ENCODE measurements around the gene KCNN4. TPM values are rescaled to one million over a fixed set of nuclear protein-coding genes. Genes with fewer than 3 reads are reported as not detected.
"Not testable (repeated sequence)": the region's sequence is repeated elsewhere in the genome, so short reads cannot be mapped to it uniquely, and the experiment has no call there.

The KCNN4 gene
- polyA plus RNA-seq, 3 donors from 2014 or later: 0.19 to 0.27 TPM; not detected in 1

DNA sequence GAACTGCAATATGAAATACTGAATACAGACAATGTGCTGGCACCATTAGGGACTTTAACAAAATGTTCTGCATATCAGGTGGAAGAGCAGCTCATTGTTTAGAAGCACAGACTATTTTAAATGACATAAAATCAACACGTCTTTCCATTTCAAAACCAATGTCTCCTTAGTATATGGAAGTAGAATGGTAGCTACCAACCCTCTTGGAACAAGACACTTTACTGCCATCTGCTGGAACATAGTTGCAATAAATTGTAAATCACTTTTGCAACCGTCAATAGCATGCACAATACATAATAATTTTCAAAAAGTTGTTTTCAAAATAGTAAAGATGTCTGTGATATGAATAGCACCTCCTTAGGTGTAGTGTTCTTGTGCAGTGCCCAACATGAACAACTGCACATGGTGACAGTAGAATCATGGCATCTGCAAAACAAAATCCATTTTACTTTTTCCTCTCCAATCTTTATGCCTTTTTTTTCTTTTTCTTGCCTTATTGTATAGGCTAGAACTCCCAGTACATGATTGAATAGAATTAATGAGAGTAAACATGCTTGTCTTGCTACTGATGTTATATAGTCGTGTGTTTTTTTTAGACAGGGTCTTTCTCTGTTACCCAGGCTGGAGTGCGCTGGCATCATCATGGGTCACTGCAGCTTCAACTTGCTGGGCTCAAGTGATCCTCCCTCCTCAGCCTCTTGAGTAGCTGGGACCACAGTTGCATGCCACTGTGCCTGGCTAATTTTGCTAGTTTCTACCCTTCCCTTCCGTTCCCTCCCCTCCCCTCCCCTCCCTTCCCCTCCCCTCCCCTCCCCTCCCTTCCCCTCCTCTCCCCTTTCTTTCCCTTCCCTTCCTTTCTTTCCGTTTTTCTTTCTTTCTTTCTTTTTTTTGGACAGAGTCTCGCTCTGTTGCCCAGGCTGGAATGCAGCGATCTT is 29.3 kb upstream of the KCNN4 start:
- peak in 2 of 3 donors; percentile 33 to 36 for DNase-seq
- Mint-ChIP-seq H3K36me3 (no peaks in the 10 kb centered on the region), H3K27me3 (ENCODE audit: low read depth in 3 of 3) (peaks cover 2 to 9% (median 4%) of the 10 kb centered on the region in 3 donors), H3K4me1 (no peaks in the 10 kb centered on the region), H3K4me3 (no peak overlapping the region), H3K27ac (no peak overlapping the region), H3K9me3 (no peaks in the 10 kb centered on the region)

DNA sequence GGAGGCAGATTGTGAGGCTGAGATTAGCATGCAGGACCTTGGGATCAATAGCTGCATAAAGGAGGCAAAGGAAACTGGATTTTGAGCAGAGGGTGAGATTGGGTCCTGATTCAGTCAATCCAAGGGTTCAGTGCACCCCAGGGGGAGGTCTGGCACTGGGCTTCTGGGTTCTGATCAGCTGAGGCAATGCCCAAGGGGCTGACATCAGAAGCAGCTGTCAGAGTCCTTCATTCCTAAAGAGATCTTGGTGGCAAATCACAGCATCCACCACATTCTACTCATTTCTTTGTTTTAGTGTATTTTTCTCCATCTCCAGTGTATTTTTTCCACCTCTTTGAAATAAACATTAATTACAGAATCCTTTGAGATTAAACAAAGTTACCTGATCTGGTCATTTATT is 26.9 kb upstream of the KCNN4 start:
- Mint-ChIP-seq H3K27ac (no peak overlapping the region), H3K4me1 (no peaks in the 10 kb centered on the region), H3K9me3 (no peaks in the 10 kb centered on the region), H3K27me3 (ENCODE audit: low read depth in 3 of 3) (peaks cover 2 to 5% (median 4%) of the 10 kb centered on the region in 3 donors), H3K4me3 (no peak overlapping the region), H3K36me3 (no peaks in the 10 kb centered on the region)
- DNase-seq: no peak

GRCh38 chr19:43806848-43807247 is 26.1 kb upstream of the KCNN4 start:
- Mint-ChIP-seq H3K9me3 (no peaks in the 10 kb centered on the region), H3K27me3 (ENCODE audit: low read depth in 3 of 3) (peaks cover 3 to 5% (median 5%) of the 10 kb centered on the region in 3 donors), H3K27ac (no peak overlapping the region), H3K4me3 (no peak overlapping the region), H3K36me3 (no peaks in the 10 kb centered on the region), H3K4me1 (no peaks in the 10 kb centered on the region)
- no peak for DNase-seq

GRCh38 chr19:43806401-43806800 is 25.6 kb upstream of the KCNN4 start:
- not testable (repeated sequence) for H3K36me3 Mint-ChIP-seq; H3K9me3 Mint-ChIP-seq; DNase-seq; H3K27me3 Mint-ChIP-seq (ENCODE audit: low read depth in 3 of 3); H3K27ac Mint-ChIP-seq; H3K4me1 Mint-ChIP-seq; H3K4me3 Mint-ChIP-seq

GRCh38 chr19:43804432-43804831 is 23.7 kb upstream of the KCNN4 start:
- no peaks in the 10 kb centered on the region for H3K4me1 Mint-ChIP-seq
- H3K27ac Mint-ChIP-seq: no peak overlapping the region
- no peaks in the 10 kb centered on the region for H3K36me3 Mint-ChIP-seq
- no peak for DNase-seq
- H3K9me3 Mint-ChIP-seq: no peaks in the 10 kb centered on the region
- H3K4me3 Mint-ChIP-seq: no peak overlapping the region
- peaks cover 3 to 6% (median 4%) of the 10 kb centered on the region in 3 donors for H3K27me3 Mint-ChIP-seq (ENCODE audit: low read depth in 3 of 3)

DNA sequence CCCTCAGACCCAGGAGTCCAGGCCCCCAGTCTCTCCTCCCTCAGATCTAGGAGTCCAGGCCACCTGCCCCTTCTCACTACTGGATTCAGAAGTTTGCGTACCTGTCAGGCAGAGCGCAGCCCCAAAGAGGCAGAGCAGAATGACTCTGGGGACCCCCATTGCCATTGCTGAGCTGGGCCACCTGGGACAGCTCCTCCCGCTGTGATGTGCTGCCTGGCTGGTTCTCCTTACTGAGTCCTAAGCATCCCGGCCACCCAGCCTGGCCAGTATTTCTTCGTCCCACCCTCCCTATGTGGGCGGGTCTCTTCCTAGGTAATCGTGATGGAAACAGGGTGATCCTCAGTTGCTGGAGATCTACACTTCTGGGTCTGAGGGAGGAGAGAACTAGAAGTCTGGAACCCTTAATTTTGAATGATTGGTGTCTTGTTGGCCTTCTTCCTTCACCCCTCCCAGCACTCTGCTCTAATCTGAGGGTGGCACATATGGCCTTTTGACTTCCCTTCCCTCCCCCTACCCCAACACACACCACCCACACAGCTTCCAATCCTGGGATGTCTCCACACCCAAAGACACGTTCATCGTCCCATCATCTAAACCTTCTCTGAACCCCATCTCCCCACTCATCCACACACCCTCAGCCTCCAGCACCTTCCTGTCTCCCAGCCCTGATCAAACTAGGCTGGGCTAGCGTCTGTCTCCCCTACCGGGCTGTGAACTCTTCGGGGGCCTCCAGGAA is 21.6 kb upstream of the KCNN4 start, which contains the start of gene LYPD5:
LYPD5 (minus strand) TSS at position 232 of the 736 bp plus-strand sequence; CDS start at position 165, 67 bp downstream.
- no peak within 1 kb of the TSS for H3K4me3 Mint-ChIP-seq
- no peak within 1 kb of the TSS for H3K27ac Mint-ChIP-seq
- peaks cover 6% of the 10 kb centered on the region in 2 donors for H3K4me1 Mint-ChIP-seq
- H3K27me3 Mint-ChIP-seq (ENCODE audit: low read depth in 3 of 3): peaks cover 4 to 9% (median 4%) of the 10 kb centered on the region in 3 donors
- H3K9me3 Mint-ChIP-seq: no peaks in the 10 kb centered on the region
- H3K36me3 Mint-ChIP-seq: no peaks in the 10 kb centered on the region
- DNase-seq: no peak

DNA sequence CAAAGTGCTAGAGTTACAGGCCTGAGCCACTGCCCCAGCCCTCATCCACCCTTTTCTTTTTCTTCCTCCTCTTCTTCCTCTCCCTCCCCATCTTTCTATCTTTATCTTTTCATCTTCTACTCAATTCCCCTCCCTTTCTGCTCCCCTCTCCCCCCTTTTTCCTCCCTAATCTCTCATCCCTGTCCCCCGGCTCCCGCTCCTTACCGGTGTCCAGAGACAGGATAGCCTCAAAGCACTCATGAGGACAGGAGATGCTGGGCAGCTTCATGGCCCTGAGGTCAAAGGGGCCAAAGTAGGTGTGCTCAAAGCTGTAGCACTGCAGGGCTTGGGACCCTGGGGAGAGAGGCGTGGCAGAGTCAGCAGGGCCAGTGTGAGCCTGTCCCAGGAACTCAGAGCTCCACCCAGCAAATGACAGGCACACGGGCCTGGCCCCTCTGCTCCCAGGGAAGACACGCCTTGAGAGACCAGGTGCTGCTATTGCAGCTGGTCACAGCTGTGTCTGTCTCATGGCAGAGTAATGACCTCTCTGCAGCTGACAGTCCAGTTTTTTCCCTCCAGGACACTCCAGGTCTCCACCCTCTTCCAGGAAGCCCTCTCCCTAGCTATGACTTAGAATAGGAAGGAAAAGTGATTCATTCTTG is 18.8 kb upstream of the KCNN4 start:
- no peak for DNase-seq
- H3K27ac Mint-ChIP-seq: no peak overlapping the region

DNA sequence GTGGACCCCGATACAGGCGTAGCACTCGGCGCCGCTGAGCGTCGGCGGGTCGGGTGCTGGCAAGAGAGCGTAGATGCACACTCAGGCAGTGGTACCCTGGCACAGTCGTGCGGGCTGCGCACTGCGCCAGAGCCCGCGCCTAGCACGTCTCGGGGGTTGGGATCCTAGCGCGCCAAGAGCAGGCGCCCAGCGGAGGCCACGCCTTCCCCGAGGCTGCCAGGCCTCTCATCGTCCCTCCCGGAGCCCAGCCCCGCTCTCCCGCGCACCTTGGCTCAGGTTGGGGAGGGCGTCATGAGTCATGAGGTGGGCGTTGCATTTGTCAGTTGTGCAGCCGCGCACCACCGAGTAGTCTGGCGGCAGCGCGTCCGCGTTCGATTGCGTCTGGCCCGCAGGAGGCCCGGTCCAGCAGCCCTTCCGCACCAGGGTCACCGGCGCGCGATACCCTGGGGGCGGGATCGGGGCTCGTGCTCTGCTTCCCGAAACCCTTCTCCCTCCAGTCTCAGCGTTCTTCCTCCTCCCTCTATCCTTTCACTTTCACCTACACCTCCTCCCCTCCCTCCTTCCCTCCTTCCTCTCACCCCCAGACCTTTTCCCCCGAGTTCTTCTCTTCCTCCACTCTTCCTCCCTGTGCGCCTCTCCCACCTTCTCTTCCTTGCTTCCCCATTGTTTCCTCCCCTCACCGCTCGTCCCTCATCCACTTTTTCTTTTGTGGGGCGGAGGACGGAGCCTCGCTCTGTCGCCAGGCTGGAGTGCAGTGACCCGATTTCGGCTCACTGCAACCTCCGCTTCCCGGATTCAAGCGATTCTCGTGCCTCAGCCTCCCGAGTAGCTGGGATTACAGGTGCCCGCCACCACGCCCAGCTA is 18.0 kb upstream of the KCNN4 start:
- Mint-ChIP-seq H3K4me3 (peak overlapping the region; percentile 44 to 66 (median 49)), H3K9me3 (peaks cover 0 to 3% (median 0%) of the 10 kb centered on the region in 6 donors), H3K27me3 (ENCODE audit: low read depth in 3 of 3) (peaks cover 5 to 9% (median 6%) of the 10 kb centered on the region in 3 donors), H3K4me1 (peaks cover 6% of the 10 kb centered on the region in 2 donors), H3K27ac (no peak overlapping the region), H3K36me3 (no peaks in the 10 kb centered on the region)
- DNase-seq: no peak

More for the DNA sequence above, 18.8 kb upstream of the KCNN4 start:
- peak overlapping the region in 4 of 5 donors; percentile 46 to 66 (median 51) for H3K4me3 Mint-ChIP-seq
- peaks cover 6% of the 10 kb centered on the region in 2 donors for H3K4me1 Mint-ChIP-seq
- H3K36me3 Mint-ChIP-seq: no peaks in the 10 kb centered on the region
- peaks cover 0 to 3% (median 0%) of the 10 kb centered on the region in 6 donors for H3K9me3 Mint-ChIP-seq
- H3K27me3 Mint-ChIP-seq (ENCODE audit: low read depth in 3 of 3): peaks cover 5 to 9% (median 6%) of the 10 kb centered on the region in 3 donors

DNA sequence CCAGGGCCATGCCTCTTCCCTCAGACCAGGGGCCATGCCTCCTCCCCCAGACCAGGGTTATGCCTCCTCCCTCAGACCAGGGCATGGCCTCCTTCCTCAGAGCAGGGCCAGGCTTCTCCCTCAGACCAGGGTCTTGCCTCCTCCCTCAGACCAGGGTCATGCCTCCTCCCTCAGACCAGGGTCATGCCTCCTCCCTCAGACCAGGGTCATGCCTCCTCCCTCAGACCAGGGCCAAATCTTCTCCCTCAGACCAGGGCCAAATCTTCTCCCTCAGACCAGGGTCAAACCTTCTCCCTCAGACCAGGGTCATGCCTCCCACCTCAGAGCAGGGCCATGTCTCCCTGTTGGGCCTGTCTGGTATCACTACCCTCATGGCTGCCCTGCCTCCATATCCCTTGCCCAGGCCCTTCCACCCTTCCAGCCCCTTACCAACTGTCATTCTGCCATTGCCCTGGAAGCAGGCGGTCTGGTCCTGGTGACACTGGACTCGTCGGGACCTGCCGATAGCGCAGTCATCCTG is 17.3 kb upstream of the KCNN4 start:
- peaks cover 0 to 3% (median 0%) of the 10 kb centered on the region in 6 donors for H3K9me3 Mint-ChIP-seq
- H3K27me3 Mint-ChIP-seq (ENCODE audit: low read depth in 3 of 3): peaks cover 6 to 9% (median 7%) of the 10 kb centered on the region in 3 donors
- no peaks in the 10 kb centered on the region for H3K36me3 Mint-ChIP-seq
- peak overlapping the region in 4 of 5 donors; percentile 25 to 66 (median 49) for H3K4me3 Mint-ChIP-seq
- H3K4me1 Mint-ChIP-seq: peaks cover 6% of the 10 kb centered on the region in 2 donors
- DNase-seq: no peak
- no peak overlapping the region for H3K27ac Mint-ChIP-seq

GRCh38 chr19:43797556-43797955 is 16.8 kb upstream of the KCNN4 start:
- Mint-ChIP-seq H3K36me3 (no peaks in the 10 kb centered on the region), H3K4me3 (peak overlapping the region in 1 of 5 donors; percentile 55), H3K9me3 (peaks cover 0 to 3% (median 0%) of the 10 kb centered on the region in 6 donors), H3K27ac (peak overlapping the region in 1 of 6 donors; percentile 51), H3K4me1 (peaks cover 6% of the 10 kb centered on the region in 2 donors), H3K27me3 (ENCODE audit: low read depth in 3 of 3) (peaks cover 5 to 9% (median 8%) of the 10 kb centered on the region in 3 donors)
- DNase-seq: no peak

DNA sequence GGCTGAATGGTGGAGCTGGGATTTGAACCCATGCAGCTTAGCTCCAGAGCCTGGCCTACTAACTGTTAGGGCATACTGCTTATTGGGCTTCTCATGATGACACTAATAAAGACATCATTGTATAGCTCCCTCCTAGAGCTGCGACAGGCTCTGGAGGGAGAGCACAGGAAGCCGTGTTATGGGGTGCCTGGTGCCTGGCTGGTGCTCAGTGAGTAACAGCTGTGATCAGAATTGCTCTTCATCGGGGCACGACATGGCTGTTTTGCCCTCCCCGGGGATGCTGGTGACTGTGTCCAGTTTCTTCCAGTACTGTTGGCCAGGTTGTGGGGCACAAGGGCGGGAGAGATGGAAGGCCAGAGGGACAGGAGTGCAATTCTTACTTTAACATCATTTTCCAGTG is 16.3 kb upstream of the KCNN4 start:
- Mint-ChIP-seq H3K4me3 (peak overlapping the region in 2 of 5 donors; percentile 14 to 55), H3K4me1 (peaks cover 6% of the 10 kb centered on the region in 2 donors), H3K27me3 (ENCODE audit: low read depth in 3 of 3) (peaks cover 5 to 8% (median 7%) of the 10 kb centered on the region in 3 donors), H3K36me3 (no peaks in the 10 kb centered on the region), H3K9me3 (peaks cover 0 to 3% (median 0%) of the 10 kb centered on the region in 6 donors), H3K27ac (no peak overlapping the region)
- DNase-seq: no peak

DNA sequence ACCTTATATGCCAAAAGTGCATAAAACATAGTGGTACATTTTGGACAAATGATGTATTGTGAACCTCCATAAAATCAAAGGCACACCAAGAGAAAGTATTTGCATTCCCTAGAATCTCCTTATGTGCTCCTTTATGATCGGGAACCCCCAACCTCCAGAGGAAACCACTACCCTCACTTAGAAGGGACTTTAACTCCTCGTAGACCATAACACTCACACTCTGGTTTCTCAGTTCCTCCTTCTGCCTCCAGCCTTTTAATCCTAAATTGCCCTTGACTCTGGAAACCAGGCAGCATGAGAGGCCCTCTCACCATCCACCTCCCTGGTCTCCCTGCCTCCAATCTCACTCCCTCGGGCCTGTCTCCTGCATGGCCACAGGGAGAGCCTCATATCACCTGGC is 9.8 kb upstream of the KCNN4 start:
- Mint-ChIP-seq H3K4me3 (no peak overlapping the region), H3K27ac (no peak overlapping the region), H3K36me3 (no peaks in the 10 kb centered on the region), H3K4me1 (no peaks in the 10 kb centered on the region), H3K27me3 (ENCODE audit: low read depth in 3 of 3) (peaks cover 0 to 8% (median 5%) of the 10 kb centered on the region in 3 donors), H3K9me3 (no peaks in the 10 kb centered on the region)
- DNase-seq: no peak
